HG03520 (cell line): Measurements from ENCODE around the gene CSPG5.

Source experiments
- ATAC-seq: cut with Tn5 transposase; IDR thresholded peaks from one replicate; pipeline ENCODE4 v1.9.1; 2021; ENCODE audit warnings: mild to moderate bottlenecking, moderate library complexity; ENCODE audit not compliant: unreplicated experiment

CSPG5 gene

GRCh38 chr3:47578691-47579632 is at the start of gene CSPG5:
TSS of gene CSPG5 (minus strand) at chr3:47578865. CDS start at chr3:47578693, 172 bp downstream.
- ATAC-seq = no peak

GRCh38 chr3:47628426-47628825 is 49.8 kb upstream of the CSPG5 start:
- ATAC-seq = no peak

GRCh38 chr3:47622671-47623461 is 44.2 kb upstream of the CSPG5 start:
- ATAC-seq = no peak

GRCh38 chr3:47617086-47618010 is 38.7 kb upstream of the CSPG5 start:
- no peak for ATAC-seq

- no peak for ATAC-seq
These were observed 36.1 kb upstream of the CSPG5 start for GRCh38 chr3:47614788-47615187.

- no peak for ATAC-seq
These were observed 35.1 kb upstream of the CSPG5 start for GRCh38 chr3:47613722-47614121.

- ATAC-seq = no peak
These were observed 34.2 kb upstream of the CSPG5 start for GRCh38 chr3:47612879-47613278.

GRCh38 chr3:47612178-47612577 is 33.5 kb upstream of the CSPG5 start:
- ATAC-seq = no peak

- ATAC-seq = no peak
These were observed 32.9 kb upstream of the CSPG5 start for GRCh38 chr3:47611576-47611975.

GRCh38 chr3:47610583-47610982 is 31.9 kb upstream of the CSPG5 start:
- ATAC-seq = no peak

GRCh38 chr3:47607335-47607734 is 28.7 kb upstream of the CSPG5 start:
- no peak for ATAC-seq

- ATAC-seq = no peak
These were observed 27.5 kb upstream of the CSPG5 start for GRCh38 chr3:47606165-47606564.

GRCh38 chr3:47605652-47606051 is 27.0 kb upstream of the CSPG5 start:
- ATAC-seq = no peak

- ATAC-seq = no peak
These were observed 25.5 kb upstream of the CSPG5 start for GRCh38 chr3:47604145-47604544.

GRCh38 chr3:47603332-47603731 is 24.7 kb upstream of the CSPG5 start:
- ATAC-seq = no peak

GRCh38 chr3:47601281-47601680 is 22.6 kb upstream of the CSPG5 start:
- no peak for ATAC-seq

GRCh38 chr3:47594792-47595191 is 16.1 kb upstream of the CSPG5 start:
- ATAC-seq = no peak

GRCh38 chr3:47592066-47592795 is 13.6 kb upstream of the CSPG5 start:
- ATAC-seq = no peak

- ATAC-seq = no peak
These were observed 11.6 kb upstream of the CSPG5 start for GRCh38 chr3:47590216-47590615.

- ATAC-seq = no peak
These were observed 9.9 kb upstream of the CSPG5 start for GRCh38 chr3:47588587-47588986.
